NCI-H2081 treated with DMSO at 0.1 percent for 48 hours (cell line): ENCODE measurements around the gene RBM34.

ENCODE experiments used
- DNase-seq: peaks from one replicate; lab custom pipeline; 2025; lab: John Stamatoyannopoulos, UW

The RBM34 gene

DNA sequence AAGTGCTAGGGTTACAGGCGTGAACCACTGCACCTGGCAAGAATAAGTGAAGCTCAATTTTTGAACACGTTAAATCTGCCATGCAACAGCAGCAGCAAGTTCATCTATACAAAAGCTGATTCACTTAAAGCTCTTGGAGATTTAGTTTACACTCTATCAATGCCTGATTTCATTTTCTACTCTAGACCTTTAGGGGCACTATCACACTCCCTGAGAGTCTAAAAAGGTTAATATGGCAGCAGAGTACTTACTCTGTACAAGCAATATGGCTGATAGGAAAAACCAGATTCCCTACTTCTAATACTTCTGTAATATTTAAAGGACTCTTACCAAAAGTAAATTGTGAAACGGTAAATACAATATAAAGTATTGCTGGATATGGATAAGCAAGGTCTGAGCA, 4.8 kb downstream of the RBM34 start:
- no peak for DNase-seq

DNA sequence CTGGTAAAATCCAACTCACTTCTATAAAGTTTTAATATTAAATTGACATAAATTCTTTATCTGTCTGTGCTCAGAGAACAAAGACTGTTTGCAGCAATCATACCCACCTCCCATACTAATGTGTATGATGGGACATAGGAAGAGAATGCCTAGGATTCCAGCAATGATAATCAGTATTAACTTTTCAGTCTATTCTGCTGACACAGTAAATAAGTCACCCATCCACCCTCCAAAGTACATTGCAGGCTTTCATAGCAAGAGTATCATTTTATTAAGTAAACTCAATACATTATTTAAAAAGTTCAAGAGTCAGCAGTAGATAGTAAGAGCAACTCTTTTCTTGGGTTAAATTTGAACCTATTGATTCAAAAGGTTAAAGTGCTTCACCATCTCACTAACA, 8.8 kb downstream of the RBM34 start:
- DNase-seq: no peak

DNA sequence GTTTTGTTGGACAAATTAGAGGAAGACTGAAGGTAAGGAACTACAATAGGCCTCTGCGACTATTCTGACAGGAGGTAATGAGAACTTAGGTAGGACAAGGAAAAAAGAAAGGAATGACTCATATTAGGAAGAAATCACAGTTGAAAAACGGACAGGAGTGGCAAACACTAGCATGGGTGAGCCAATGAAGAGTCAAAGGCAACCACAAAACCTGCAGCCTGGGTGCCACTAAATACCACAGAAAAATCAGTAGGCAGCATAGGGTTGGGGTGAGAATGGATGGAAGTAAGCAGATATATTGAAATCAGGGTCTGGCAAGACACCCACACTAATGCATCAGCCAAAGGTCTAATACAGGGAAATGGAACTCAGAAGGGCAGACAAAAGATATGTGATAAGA, 10.0 kb downstream of the RBM34 start:
- no peak for DNase-seq

DNA sequence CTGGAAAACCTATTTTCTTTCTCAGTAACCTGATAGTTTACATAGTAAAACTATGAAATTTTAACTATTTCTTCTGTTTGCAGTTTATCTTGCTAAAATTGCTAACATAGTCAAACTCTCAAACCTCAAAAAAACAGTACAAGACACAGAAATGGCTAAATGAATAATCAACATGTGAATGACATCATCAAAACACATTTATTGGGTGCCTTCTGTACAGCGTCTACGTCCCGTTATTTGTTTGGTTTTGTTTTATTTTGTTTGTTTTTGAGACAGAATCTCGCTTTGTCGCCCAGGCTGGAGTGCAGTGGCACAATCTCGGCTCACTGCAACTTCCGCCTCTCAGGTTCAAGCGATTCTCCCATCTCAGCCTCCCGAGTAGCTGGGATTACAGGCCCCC, 11.2 kb downstream of the RBM34 start:
- no peak for DNase-seq

DNA sequence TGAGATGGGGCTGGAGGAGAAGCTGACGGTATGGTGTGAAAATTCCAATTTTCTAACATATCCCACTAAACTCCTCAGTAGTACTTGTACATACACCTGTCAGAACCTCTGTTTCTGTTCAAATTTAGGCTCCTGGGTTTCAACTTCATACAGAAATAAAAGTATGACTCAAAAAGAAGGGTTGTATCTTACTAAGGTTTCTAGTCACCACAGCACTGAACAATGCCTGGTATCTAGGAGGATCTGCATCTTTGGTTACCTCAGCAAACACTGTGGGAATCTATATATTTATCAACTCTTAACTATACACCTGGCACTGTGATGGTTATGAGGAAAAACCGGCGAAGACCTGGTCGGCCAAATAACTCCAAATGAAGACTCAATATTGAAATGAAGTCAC, 13.8 kb downstream of the RBM34 start:
- DNase-seq: no peak

DNA sequence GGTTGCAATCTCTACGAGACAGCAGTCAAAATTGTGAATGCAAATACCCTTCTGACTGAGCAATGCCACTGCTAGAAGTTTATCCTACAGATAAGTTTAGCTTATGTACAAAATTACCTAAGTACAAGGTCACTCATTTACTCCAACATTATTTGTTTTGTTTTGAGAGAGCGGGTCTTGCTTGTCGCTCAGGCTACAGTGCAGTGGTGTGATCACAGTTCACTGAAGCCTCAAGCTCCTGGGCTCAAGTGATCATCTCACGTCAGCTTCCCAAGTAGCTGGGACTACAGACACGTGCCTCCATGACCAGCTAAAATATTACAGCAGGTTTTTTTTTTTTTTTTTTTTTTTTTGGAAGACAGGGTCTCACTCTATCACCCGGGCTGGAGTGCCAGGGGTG, 15.4 kb downstream of the RBM34 start:
- DNase-seq: no peak

DNA sequence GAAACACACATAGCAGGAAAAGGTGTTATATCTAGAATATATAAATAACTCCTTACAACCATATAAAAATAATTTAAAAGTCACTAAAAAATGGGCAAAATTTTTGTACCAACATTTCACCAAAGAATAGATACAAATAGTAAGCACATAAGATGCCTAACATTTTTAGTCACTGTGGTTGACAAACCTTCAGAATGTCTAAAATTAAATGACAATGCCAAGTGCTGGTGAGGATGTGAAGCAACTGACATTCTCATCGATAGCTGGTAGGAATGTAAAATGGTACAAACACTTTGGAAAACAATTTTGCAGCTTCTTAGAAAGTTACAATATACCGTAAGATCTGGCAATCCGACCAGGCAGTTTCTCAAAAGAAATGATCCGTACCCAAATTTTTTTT, 18.1 kb downstream of the RBM34 start:
- DNase-seq: no peak

DNA sequence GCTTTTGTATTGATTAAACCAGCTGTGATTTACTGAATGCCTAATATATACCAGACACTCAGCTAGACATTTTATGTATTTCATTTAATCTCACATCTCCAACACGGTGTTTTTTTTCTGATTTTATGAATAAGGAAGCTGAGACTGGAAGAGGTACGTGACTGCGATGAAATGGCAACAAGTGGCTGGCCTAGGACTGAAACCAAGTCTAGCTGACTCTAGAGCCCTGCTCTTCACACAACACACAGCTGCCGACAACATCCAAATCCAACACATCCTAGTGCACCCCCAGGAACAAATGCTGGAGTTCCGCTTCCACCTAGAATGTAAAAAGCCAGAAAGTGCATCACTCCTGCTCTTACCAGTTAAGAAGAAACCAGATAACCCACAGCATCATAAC, 21.7 kb downstream of the RBM34 start:
- DNase-seq: no peak

DNA sequence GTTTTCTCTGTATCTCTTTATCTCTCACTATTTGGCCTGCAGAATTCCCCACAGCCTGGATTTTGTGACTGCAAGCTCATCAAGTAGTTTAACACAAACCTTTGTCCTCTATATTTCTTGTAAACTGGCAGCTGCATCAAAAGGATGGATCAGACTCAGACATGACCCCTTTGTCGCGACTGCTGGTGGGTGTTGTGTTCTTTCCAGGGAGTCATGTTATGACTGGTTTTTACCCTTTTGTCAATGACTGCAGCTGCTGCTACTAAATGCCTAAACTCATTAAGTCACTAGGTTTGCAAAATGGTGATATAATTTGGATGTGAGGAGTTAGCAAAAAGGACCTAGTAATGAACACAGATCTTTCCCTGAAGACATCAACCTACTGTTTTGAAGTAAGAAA, 22.2 kb downstream of the RBM34 start:
- DNase-seq: no peak

DNA sequence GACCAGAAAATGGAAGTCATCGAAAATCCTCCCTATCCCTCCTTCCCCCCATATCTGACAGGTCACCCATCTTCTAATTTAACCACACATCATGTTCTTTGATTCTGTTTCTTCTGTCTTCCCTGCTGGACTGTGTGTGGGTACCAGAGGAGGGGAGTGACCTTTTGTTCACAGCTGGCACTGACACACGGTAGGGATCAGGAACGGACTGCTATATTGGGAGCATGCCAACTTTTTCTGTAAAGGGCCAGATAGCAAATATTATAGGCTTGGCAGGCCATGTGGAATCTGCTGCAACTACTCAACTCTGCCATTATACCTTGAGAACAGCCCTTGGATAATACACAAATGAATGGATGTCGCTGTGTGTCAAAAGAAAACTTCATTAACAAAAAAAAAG, 24.9 kb downstream of the RBM34 start:
- no peak for DNase-seq

DNA sequence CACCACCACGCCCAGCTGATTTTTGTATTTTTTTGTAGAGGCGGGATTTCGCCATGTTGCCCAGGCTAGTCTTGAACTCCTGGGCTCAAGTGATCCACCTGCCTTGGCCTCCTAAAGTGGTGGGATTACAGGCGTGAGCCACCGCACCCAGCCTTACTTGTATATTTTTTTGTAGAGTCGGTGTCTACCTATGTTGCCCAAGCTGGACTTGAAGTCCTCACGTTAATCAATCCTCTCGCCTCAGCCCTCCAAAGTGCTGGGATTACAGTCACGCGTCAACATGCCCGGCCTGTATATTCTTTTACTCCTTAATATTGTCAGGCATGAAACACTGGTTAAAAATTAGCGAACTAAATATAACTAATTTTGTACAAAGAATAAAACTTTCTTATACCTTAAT, 26.9 kb downstream of the RBM34 start:
- no peak for DNase-seq

DNA sequence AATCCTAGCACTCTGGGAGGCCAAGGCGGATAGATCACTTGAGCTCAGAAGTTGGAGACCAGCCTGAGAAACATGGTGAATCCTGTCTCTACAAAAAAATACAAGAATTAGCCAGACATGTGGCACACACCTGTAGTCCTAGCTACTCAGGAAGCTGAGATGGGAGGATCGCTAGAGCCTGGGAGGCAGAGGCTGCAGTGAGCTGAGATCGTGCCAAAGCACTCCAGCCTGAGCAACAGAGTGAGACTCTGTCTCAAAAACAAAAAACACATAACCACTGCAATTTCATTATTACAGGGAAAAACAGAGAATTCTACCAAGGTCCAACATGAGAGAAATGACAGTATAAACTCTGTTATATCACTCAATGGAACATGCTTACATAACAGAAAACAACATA, 28.0 kb downstream of the RBM34 start:
- no peak for DNase-seq

DNA sequence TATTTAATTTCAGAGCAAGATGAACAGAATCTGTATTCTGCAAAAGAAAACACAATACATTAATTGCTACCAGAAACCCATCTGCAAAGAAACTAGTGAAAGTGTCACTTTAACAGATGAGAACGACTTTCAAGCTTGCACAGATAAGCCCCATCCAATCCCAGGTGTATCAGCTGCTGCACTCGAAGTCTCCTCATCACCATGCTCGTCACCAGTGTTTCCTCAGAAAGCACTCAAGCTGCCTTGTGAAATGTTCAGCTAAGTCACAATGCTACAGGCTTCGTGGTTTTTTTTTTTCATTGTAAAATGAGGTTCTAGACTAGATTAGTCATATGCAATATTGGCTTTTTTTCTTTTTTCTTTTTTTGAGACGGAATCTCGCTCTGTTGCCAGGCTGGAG, 29.1 kb downstream of the RBM34 start:
- no peak for DNase-seq

DNA sequence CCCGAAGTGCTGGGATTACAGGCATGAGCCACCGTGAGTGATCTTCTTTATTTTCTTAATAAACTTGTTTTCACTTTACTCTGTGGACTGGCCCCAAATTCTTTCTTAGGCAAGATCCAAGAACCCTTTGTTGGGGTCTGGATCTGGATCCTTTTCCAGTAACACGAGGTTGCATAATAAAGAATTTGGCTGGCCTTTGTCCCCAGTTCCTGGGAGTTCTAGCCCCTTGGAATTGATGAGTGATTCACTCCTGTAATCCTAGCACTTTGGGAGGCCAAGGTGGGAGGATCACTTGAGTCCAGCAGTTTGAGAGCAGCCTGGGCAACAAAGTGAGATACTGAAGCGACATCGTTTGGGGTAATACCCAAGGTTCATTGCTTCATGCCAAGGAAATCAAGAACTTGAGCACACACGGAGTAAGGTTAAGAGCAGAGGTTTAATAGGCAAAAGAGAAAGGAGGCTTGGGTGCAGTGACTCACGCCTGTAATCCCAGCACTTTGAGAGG, 30.2 kb downstream of the RBM34 start:
- DNase-seq: no peak

DNA sequence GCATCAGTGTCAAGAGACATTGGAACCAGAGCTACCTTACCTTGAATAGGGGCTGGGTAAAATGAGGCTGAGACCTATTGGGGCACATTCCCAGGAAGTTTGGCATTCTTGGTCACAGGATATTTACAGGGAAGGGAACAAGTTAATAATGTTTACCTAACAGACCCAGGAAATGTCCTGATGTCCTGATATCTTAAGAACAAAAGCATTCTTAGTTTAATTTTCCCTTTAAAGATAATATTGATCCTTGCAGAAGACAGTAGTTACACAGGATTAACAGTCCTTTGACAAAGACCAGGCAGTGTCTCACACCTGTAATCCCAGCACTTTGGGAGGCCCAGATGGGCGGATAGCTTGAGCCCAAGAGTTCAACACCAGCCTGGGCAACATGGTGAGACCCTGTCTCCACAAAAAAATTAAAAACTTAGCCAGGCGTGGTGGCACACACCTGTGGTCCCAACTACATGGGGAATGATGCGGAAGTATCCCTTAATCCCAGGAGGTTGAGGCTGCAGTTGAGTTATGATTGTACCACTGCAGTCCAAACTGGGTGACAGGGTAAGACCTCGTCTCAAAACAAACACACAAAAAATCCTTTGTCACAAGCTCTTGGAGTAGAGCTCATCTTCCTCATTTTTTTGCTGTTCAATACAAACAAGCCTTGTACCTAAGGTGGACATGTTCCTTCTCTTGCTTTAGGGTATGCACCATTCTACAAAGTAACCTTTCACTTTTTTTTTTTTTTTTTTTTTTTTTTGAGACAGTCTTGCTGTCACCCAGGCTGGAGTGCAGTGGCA, 31.1 kb downstream of the RBM34 start:
- no peak for DNase-seq

DNA sequence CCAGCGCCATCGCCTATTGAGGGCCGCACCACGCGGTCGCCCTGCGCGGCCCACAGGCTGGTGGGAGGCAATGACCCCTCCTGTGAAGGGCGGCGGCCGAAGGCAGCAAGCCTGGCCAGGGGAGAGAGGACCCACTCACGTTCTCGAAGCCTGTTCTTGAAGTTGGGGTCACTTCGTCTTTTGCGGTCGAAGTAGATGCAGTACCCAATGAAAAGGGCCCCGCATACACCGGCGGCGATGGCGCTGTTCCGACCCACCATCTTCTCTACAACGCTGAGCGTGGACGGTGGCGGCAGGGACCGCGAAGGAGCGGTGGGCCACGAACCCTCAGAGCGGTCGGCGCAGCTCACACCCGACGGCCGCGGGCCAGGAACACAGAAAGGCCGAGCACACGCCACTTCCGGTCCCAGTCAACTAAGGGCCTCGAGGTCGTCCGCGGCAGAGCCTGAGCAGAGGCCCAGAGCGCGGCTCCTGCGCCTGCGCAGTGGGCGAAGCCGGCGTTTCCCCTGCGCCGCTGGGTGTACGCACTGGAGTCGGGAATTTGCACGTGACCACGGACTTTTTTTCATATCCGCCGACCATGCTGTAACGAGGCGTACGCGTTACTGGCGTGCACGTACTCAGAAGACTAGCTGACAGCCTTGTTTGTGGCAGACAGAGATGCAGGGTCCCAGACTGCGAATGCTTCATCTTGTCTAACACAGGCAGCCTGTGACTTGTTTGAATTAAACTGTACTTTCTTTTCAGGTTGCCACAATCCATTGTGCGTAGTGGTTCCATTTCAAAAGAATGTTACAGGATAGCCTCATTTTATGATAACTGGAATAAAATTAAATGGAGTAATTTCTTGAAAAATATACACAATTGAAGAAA, 32.4 kb downstream of the RBM34 start, which contains the start of gene TOMM20:
Gene TOMM20, minus strand, starts transcription at position 382 of the 873 bp plus-strand sequence. Its CDS starts 122 bp downstream, at position 260.
- peak; percentile 96 for DNase-seq

DNA sequence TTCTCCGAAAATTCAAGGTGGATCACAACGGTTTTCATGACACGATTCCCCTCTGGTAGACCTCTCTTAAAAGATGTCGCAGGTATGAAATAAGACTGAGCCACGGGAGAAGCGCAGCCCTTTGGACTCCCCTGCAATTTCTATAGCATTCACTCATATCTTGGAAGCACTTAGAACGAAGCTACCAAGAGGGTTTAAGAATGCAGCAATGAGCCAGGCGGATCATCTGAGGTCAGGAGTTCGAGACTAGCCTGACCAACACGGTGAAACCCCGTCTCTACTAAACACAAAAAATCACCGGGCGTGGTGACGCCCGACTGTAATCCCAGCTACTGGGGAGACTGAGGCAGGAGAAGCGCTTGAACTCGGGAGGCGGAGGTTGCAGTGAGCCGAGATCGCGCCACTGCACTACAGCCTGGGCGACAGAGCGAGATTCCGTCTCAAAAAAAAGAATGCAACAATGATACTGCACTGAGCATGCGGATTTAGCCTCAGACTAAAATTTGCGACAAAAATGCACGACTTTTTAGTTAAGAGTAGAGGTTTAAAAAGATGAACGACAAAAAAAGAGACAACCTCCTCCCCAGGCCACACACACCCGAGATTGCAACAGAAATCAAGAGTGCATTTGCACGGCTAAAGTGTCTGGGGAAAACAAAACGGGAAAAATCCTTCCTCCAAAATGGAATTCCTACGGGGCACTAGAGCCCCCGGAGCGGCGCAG, 33.2 kb downstream of the RBM34 start:
- no peak for DNase-seq

DNA sequence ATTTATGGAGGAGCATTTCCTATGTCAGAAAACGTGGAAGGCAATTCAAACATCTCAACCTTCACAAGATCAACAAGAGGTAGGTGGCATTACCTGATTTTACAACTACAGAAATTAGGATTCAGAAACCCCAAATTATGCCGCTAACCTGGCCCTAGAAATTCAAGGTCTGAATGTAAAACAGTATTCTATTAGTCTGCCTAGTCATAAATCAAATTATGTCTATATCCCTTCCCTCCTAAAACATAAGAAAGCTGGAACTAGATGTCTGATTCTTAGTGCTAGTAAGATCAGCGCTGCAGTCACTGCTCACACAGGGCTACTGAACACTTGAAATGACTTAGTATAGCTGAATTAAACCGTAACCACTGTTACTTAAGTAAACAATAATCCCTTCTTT, 33.8 kb downstream of the RBM34 start:
- DNase-seq: no peak

DNA sequence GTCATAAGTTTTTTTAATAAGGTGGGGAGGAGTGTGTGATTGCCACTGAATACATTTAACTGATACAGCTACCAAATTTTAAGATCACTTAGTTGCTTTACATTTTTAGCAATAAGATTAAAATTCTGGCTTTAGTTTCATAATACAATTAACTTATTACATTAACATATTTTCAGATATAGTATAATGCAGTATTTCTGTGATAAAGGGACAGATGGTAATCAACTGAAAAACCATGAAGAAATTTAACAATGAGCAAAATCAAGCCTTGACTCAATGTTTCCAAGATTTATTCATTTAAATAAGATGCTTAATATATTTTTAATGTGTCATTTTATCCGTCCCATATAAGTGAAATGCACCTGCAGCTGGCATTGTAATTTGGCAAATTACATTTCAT, 36.4 kb downstream of the RBM34 start:
- no peak for DNase-seq

DNA sequence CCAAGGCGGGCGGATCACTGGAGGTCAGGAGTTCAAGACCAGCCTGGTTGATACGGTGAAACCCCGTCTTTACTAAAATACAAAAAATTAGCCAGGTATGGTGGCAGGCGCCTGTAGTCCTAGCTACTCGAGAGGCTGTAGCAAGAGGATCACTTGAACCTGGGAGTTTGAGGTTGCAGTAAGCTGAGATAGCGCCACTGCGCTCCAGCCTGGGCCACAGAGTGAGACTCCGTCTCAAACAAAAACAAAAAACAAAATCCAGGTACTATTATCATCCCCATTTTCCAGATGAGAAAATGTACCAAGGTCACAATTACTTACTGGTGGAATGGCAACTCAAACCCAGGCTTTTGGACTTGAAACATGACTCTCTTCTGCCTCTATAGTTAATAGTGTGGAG, 36.9 kb downstream of the RBM34 start:
- no peak for DNase-seq

DNA sequence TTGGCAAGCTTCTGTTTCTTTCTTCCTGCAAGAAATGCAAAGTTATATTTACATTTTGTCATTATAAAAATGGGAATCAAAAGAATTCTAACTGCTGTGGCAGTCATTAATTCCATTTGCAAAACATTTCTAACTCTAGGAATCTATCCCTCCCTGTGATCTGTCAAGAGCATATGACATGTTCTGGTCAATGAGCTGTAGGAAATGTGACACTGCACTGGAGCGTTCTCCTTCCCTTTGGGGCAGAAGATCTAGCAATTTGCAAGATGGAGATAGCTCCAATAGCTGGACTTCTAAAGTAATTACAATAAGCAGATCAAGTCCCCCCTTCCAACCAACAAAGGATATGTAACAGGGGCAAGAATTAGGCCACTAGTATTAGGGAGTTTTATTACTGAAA, 38.7 kb downstream of the RBM34 start:
- DNase-seq: no peak

DNA sequence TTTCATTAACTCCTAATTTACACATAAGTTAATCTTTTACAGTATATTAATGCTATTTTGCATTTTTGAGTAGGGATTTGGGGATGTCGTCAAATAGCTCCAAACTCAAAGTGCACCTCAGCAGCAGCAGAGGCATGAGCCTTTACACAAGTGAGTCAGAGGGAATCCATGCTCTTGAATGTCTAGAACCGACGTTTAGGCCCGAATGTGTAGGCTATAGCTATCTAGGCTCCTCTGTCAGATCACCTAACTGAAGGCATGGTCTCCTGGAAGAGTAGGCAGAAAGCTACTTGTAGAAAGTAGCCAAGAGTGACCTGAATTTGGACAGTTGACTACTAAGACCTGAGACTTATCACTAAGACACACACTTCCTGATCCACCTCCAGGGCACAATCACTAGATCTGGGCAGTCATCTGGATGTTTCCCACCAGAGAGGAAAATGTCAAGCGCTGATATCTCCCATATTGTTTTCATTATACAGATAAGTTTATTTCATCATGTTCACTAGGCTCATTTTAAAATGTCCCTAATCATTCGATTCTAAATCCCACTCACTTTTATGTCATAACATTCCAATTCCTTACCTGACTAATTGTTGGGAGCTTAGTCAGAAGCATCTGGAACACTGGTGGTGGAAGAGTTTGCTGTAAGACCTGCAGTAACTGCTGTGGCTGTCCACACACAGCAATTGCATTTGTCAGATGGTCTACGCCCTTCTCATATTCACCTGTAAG, 47.7 kb downstream of the RBM34 start:
- no peak for DNase-seq
